ENCODE measurements around the gene LRRC27.
"Not testable (repeated sequence)": the region's sequence is repeated elsewhere in the genome, so short reads cannot be mapped to it uniquely, and the experiment has no call there.

Gene LRRC27

DNA sequence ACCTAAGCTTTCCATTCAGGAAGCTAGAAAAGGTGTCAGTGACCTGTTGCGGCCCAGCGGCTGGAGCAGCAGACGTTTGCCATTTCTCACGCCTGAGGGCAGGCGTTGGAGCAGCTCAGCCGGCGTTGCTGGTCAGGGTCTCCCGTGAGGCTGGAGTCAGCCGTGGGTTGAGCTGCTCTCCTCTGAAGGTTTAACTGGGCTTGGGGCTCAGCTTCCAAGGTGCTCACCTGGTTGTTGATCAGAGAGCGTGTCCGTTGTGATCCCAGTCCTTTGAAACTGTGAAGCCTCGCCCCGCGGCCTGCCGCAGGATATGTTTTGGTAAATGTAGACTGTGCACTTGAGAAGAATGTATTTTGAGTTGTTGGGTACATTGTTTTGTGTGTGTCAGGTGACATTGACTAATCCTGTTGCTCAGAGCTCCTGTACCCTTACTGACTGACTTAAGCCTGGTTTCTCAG, 44.4 kb downstream of the LRRC27 start:
- DNase-seq, result no peak

- DNase-seq, result no peak
Measured at GRCh38 chr10:132377326-132377725, 45.3 kb downstream of the LRRC27 start.

- not testable (repeated sequence) for DNase-seq
Measured at GRCh38 chr10:132379026-132379425, 47.0 kb downstream of the LRRC27 start.

- DNase-seq, result not testable (repeated sequence)
Measured at GRCh38 chr10:132380986-132381385, 49.0 kb downstream of the LRRC27 start.

- DNase-seq, result no peak
Measured at GRCh38 chr10:132381741-132382140, 49.7 kb downstream of the LRRC27 start.

DNA sequence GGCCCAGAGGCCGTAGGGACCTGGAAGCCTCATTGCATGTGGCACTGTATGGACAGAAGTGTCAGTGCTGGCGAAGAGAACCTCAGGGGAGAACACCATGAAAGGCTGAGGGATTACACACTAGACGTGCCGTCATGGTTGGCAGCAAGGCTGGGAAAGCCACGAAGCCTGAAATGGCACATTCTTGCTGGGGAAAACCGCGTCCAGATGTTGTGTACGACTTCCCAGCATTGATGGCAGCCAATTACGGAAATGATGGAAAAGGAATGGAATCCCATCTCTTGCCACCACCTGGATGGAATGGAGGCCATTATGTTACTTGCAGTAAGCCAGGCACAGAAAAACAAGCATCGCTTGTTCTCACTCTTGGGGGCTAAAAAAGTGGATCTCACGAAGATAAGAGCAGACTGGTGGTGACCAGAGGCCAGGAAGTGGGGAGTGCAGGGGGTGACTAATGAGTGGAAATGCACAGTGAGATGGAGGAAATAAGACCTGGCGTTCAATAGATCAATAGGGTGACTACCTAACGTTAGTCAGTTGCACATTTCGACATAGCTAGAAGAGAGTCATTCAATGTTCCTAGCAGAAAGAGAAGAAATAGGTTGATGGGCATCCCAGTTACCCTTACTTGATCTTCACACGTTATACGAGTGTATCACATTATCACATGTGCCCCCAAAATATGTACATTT, 50.4 kb downstream of the LRRC27 start:
- DNase-seq, result no peak

DNA sequence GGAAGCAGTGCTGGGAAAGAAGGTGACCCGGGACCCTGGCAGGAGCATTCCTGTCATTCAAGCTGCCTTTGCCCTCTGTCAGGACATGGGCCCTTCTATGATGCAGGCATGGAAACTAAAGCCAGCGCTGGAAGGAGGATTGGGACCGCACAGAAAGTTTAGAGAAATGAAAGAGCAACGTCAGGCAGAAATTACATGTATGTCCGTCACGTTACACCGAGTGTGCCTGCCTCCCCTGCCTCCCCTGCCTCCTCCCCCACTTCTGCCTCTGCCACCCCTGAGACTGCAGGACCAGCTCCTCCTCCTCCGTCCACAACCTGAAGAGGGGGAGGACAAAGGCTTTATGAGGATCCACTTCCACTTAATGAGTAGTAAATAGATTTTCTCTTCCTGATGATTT, 51.1 kb downstream of the LRRC27 start:
- no peak for DNase-seq

GRCh38 chr10:132383751-132384196, 51.8 kb downstream of the LRRC27 start:
- DNase-seq, result no peak

DNA sequence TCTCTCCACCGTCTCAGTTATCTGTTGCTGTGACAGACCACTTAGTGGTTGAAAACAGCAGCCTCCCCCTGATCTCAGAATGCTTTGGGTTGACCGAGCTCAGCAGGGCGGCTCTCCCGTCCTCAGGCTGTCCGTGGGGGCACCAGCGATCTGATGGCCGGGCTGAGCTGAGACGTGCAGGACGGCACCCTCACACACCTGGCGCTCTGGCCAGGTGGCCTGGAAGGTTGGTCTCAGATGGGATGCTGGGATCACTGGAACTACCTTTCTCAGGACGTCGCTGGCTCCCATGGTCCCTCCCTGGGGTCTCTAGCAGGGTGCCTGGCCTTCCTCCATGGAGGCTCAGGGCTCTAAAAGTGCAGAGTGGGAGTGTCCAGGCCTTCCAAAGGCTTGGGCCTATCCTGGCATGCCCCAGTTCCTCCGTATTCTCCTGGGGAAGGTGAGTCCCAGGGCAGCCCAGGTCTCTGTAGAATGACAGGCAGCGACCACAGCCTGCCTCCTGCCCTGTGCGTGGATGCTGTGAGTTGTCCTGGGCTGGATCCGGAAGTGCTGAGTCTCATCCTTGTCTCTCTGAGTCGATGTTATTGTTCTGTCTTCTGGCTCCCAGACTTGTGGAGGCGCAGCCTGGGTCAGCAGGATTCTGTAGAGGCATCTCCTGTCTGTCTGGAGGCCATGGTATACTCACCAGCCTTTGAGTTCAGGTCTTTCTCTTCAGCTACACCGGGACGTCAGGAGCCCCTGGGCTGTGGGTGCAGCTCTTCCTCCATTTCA, 52.8 kb downstream of the LRRC27 start:
- no peak for DNase-seq

- no peak for DNase-seq
Measured at GRCh38 chr10:132385389-132385667, 53.3 kb downstream of the LRRC27 start.

- no peak for DNase-seq
Measured at GRCh38 chr10:132385721-132386418, 53.9 kb downstream of the LRRC27 start.

GRCh38 chr10:132386419-132386831, 54.4 kb downstream of the LRRC27 start:
- DNase-seq, result no peak

DNA sequence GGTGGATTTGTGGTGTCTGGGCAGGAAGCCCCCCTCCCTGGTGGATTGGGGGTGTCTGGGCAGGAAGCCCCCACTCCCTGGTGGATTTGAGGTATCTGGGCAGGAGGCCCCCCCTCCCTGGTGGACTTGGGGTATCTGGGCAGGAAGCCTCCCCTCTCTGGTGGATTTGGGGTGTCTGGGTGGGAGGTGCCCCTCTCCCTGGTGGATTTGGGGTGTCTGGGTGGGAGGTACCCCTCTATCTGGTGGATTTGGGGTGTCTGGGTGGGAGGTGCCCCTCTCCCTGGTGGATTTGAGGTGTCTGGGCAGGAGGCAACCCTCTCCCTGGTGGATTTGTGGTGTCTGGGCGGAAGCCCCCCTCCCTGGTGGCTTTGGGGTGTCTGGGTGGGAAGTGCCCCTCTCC, 54.9 kb downstream of the LRRC27 start:
- not testable (repeated sequence) for DNase-seq

DNA sequence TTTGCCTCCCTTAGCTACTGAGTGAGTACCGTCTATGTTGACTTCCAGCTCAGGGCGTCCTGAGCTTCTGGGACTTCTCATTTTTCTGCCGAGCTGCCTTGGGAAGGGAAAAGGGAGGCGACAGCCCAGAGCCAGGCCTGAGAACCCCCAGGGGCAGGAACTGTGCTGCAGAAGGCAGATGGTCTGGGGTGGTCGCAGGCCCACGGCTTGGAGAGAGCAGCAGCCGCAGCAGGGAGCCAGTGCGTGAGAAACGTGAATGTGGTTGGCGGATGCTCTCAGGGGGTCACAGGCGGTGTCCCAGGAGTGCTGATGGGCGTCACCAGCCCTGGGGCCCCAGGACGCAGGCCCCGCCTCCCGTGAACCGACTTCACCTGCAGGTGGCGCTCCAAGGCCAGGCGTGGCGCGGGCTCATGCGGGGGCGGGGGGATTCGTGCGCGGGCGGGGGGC, 55.8 kb downstream of the LRRC27 start:
- no peak for DNase-seq

DNA sequence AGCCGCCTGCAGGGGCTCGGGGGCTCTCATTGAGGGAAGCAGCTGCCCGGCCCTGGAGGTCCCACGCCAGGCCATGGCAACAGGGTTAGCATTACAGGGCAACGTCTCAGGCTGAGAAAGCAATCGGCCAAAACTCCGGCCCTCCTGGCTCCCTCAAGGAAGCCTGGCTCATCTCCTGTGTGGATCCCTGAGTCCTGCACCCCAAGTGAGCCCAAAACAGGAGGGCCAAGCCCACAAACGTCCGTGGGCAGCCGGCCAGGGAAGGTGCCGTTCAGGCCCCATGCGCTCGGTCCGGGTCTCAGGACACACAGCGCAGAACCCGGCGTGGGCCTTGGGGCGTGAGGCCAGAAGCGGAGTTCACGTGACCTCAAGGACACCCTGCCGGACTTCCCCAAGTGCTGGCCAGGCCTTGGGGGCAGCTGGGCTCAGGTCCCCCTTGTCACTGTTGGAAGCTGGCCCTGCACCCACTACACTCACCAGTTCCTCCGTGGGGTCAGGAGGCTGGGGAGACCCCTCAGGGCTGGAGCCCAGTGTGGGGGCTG, 57.0 kb downstream of the LRRC27 start:
- DNase-seq, result no peak

- DNase-seq, result no peak
Measured at GRCh38 chr10:132389433-132390169, 57.6 kb downstream of the LRRC27 start.

DNA sequence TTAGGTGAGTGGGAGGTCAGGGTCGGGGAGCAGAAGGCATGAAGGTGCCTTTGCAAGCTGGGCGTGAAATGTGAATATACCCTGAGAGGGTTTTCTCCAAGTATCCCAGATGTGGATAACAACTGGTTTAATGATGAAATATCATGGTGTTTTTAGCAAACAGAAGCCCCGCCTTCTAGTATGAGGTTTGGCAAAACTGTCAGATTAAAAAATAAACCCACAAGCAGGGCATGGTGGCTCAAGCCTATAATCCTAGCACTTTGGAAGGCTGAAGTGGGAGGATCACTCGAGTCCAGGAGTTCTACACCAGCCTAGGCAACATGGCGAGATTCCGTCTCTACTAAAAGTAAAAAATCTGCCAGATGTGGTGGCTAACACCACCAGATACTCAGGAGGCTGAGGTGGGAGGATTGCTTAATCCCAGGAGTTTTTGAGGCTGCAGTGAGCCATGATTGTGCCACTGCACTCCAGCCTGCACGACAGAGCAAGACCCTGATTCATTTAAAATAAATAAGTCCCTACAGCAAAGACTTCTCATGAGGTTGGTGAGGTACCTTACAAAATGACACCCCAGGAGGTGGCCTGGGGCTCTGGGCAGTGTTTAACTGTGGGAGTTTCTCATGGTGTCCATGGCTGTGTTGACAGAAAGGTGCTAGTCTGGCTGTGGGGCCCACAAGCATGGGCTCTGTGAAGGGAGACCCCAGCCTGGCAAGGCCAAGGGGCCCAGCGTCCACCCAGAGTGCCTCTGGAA, 58.4 kb downstream of the LRRC27 start:
- no peak for DNase-seq

- DNase-seq, result no peak
Measured at GRCh38 chr10:132390921-132391675, 59.1 kb downstream of the LRRC27 start.

DNA sequence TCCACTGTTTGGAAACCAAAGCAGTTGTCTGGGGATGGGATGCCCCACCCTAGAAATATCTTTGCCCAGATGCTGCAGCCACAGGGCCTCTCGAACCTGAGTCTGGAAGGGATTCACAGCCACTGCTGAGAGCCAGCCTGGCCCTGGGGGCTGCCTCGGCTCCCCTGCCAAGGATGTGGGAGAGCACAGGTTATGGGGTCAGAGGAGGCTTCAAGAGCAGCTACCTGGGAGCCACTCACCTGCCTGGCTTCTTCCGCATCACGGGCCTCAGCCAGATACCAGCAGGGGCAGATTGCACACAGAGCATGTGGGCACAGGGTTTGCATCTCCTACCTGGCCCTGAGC, 59.7 kb downstream of the LRRC27 start:
- no peak for DNase-seq

DNA sequence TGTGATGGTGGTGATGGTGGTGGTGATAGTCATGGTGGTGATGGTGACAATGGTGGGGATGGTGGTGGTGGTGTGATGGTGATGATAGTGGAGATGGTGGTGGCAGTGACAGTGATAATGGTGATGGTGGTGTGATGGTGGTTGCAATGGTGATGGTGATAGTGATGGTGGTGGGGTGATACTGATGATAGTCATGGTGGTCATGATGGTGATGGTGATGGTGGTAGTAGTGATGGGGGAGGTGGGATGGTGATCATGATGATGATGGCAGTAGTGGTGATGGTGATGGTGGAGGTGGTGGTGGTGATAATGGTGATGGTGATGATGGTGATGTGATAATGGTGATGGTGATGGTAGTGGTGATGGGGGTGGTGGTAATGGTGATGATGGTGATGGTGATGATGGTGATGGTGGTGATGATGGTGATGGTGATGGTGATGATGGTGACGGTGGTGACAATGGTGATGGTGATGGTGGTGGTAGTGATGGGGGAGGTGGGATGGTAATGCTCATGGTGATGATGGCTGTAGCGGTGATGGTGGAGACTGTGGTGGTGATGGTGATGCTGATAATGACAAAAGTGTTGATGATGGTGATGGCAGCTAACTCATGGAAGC, 60.3 kb downstream of the LRRC27 start:
- DNase-seq, result no peak
